Kidney (tissue), 14 donors: Measurements from ENCODE around the gene ALK. TPM values are rescaled to one million over a fixed set of nuclear protein-coding genes. Genes with fewer than 3 reads are reported as not detected.

Source experiments
- DNase-seq, 5 donors: peaks; one replicate each; pipeline ENCODE4 v3.0.0-alpha.2; 2013 to 2020
- FAIRE-seq: peaks from 2 replicates; lab custom pipeline; 2012; peaks lifted over from hg19 to GRCh38; lab: Jason Lieb, UNC
- H3K27ac ChIP-seq, 2 donors: one replicate each; pipeline ENCODE4 v1.7.0; 2013; ENCODE audit warnings: low read depth in 2 of 2, low read length in 2 of 2, inconsistent platforms in 1 of 2
- H3K27me3 ChIP-seq: one replicate; pipeline ENCODE4 v1.7.1; 2013; ENCODE audit warnings: low read length, inconsistent platforms; ENCODE audit not compliant: control insufficient read depth, insufficient read depth
- H3K36me3 ChIP-seq, 3 donors: one replicate each; pipeline versions ENCODE4 v1.7.0 to v1.7.1; 2013; ENCODE audit warnings: low read length in 3 of 3, control low read depth in 1 of 3, inconsistent platforms in 1 of 3; ENCODE audit not compliant: insufficient read depth in 3 of 3, control insufficient read depth in 2 of 3
- H3K4me1 ChIP-seq, 3 donors: one replicate each; pipeline versions ENCODE4 v1.7.0 to v1.7.1; 2013; ENCODE audit warnings: low read length in 3 of 3, inconsistent platforms in 1 of 3, low read depth in 1 of 3; ENCODE audit not compliant: control insufficient read depth in 2 of 3, insufficient read depth in 2 of 3
- H3K4me3 ChIP-seq, 3 donors: one replicate each; pipeline versions ENCODE4 v1.7.0 to v1.8.1; 2013; ENCODE audit warnings: low read length in 3 of 3, control low read depth in 1 of 3, inconsistent platforms in 1 of 3
- H3K9ac ChIP-seq, 3 donors: one replicate each; pipeline versions ENCODE4 v1.7.0 to v1.7.1; 2013; ENCODE audit warnings: low read length in 3 of 3, control low read depth in 1 of 3, inconsistent platforms in 1 of 3
- H3K9me3 ChIP-seq, 3 donors: one replicate each; pipeline versions ENCODE4 v1.7.0 to v1.7.1; 2013; ENCODE audit warnings: low read length in 3 of 3, control low read depth in 1 of 3, inconsistent platforms in 1 of 3; ENCODE audit not compliant: control insufficient read depth in 2 of 3, insufficient read depth in 1 of 3
- CTCF ChIP-seq: IDR thresholded peaks from 3 replicates; pipeline ENCODE4 v1.5.1; 2012; ENCODE audit warnings: mild to moderate bottlenecking, moderate library complexity, borderline replicate concordance; ENCODE audit not compliant: insufficient read depth; ENCODE audit errors: extremely low read depth
- intact Hi-C: fragments of 100-400 bp; cut with DNase I; formaldehyde crosslinking; loops from one replicate; pipeline ENCODE4 v1.11.1; 2022
- polyA plus RNA-seq: library from polyadenylated mRNA; stranded (reverse); fragments of 350-450 nt; fragmentation: Illumina TruSeq; extraction: RNeasy Lipid Tissue Mini Kit (QIAGEN cat#74804); gene quantifications from one replicate; pipeline ENCODE4 v1.2.3, GENCODE V29; 2014; ENCODE audit warnings: low read depth, low replicate concordance; ENCODE audit not compliant: insufficient read depth
- total RNA-seq: library from RNA; stranded (reverse); fragmentation: NEBNext Ultra II Directional; extraction: Animal tissue kit (Norgen Biotek cat#: 25700); gene quantifications from one replicate; pipeline ENCODE4 v1.2.1, GENCODE V29; 2021
- donor health status: control.
- donor health status: control.
- donor health status: control.
- donor health status: control.
- donor health status: control.
- donor health status: DM: yes; HTN: yes; CAD: no.
- donor health status: Normal renal cell carcinoma (clear cell type).

The ALK gene
- total and polyA plus RNA-seq, 2 donors from 2014 or later = 0.13 TPM; not detected in 1

- no peak overlapping the region for H3K27ac ChIP-seq
- no peaks in the 10 kb centered on the region for H3K4me1 ChIP-seq
- no peak overlapping the region for H3K4me3 ChIP-seq
- no peaks in the 10 kb centered on the region for H3K9me3 ChIP-seq
- H3K27me3 ChIP-seq = no peaks in the 10 kb centered on the region
- H3K9ac ChIP-seq = no peak overlapping the region
- DNase-seq (no peak), FAIRE-seq (no peak)
- H3K36me3 ChIP-seq = no peaks in the 10 kb centered on the region
- intact Hi-C loops = no loop called here
- no peak for TF ChIP-seq CTCF
Observed at GRCh38 chr2:29733213-29733612, 188.2 kb downstream of the ALK start.

- FAIRE-seq = no peak
- intact Hi-C loops = no loop called here
Observed at GRCh38 chr2:29731948-29732347, 189.4 kb downstream of the ALK start.

GRCh38 chr2:29729932-29730331, 191.5 kb downstream of the ALK start:
- no peak for FAIRE-seq
- Histone ChIP-seq H3K9ac (no peak overlapping the region), H3K27ac (no peak overlapping the region), H3K27me3 (no peaks in the 10 kb centered on the region), H3K4me3 (no peak overlapping the region), H3K36me3 (no peaks in the 10 kb centered on the region), H3K9me3 (no peaks in the 10 kb centered on the region), H3K4me1 (no peaks in the 10 kb centered on the region)
- intact Hi-C loops = no loop called here
- DNase-seq = no peak
- no peak for TF ChIP-seq CTCF

More at GRCh38 chr2:29731948-29732347, 189.4 kb downstream of the ALK start:
- DNase-seq = no peak
- Histone ChIP-seq H3K4me1 (no peaks in the 10 kb centered on the region), H3K27me3 (no peaks in the 10 kb centered on the region), H3K9ac (no peak overlapping the region), H3K36me3 (no peaks in the 10 kb centered on the region), H3K9me3 (no peaks in the 10 kb centered on the region), H3K4me3 (no peak overlapping the region), H3K27ac (no peak overlapping the region)
- no peak for TF ChIP-seq CTCF

- Histone ChIP-seq H3K9ac (no peak overlapping the region), H3K27me3 (no peaks in the 10 kb centered on the region), H3K4me1 (no peaks in the 10 kb centered on the region), H3K27ac (no peak overlapping the region), H3K9me3 (no peaks in the 10 kb centered on the region), H3K36me3 (no peaks in the 10 kb centered on the region), H3K4me3 (no peak overlapping the region)
- intact Hi-C loops = no loop called here
- DNase-seq (no peak), FAIRE-seq (no peak)
- no peak for TF ChIP-seq CTCF
Observed at GRCh38 chr2:29729401-29729800, 192.0 kb downstream of the ALK start.
